HepG2 (cell line): ENCODE results near the gene ACAP1. TPM values are rescaled to one million over a fixed set of nuclear protein-coding genes. Genes with fewer than 3 reads are reported as not detected.

Source experiments
- BORCS8-MEF2B ChIP-seq: sonication (generic); formaldehyde crosslinking; IDR thresholded peaks from 2 replicates; pipeline ENCODE4 v1.8.0; 2022; ENCODE audit warnings: mild to moderate bottlenecking, missing genetic modification reagents
- BRF2 ChIP-seq: sonication (generic); formaldehyde crosslinking; IDR thresholded peaks from 2 replicates; pipeline ENCODE4 v1.8.1; 2022; ENCODE audit warnings: mild to moderate bottlenecking, missing genetic modification reagents
- CEBPZ ChIP-seq: IDR thresholded peaks from 2 replicates; pipeline ENCODE4 v1.6.1; 2012; ENCODE audit warnings: low read length, improper control_type of control experiment
- DRAP1 ChIP-seq: IDR thresholded peaks from 2 replicates; pipeline ENCODE4 v1.6.1; 2016; ENCODE audit warnings: missing genetic modification reagents, missing compliant biosample characterization
- ETV5 ChIP-seq: IDR thresholded peaks from 2 replicates; pipeline ENCODE4 v1.6.1; 2018; ENCODE audit warnings: missing biosample characterization, missing genetic modification reagents, inconsistent platforms, borderline replicate concordance
- JUNB ChIP-seq: sonication (generic); formaldehyde crosslinking; IDR thresholded peaks from 2 replicates; pipeline ENCODE4 v1.8.0; 2022; ENCODE audit warnings: missing genetic modification reagents, mild to moderate bottlenecking, borderline replicate concordance
- JUND ChIP-seq: sonication (generic); formaldehyde crosslinking; IDR thresholded peaks from 2 replicates; pipeline ENCODE4 v1.8.0; 2022; ENCODE audit warnings: mild to moderate bottlenecking, missing genetic modification reagents
- KLF13 ChIP-seq: sonication (generic); formaldehyde crosslinking; IDR thresholded peaks from 2 replicates; pipeline ENCODE4 v1.4.0; 2020; ENCODE audit warnings: mild to moderate bottlenecking, missing genetic modification reagents
- NFAT5 ChIP-seq: sonication (generic); formaldehyde crosslinking; IDR thresholded peaks from 2 replicates; pipeline ENCODE4 v1.4.0; 2020; ENCODE audit warnings: missing genetic modification reagents
- SMC3 ChIP-seq: IDR thresholded peaks from 2 replicates; pipeline ENCODE4 v1.6.1; 2011; ENCODE audit warnings: low read length, improper control_type of control experiment
- TCF12 ChIP-seq, 2 experiments: fragments of 450-650 bp in 1 of 2; sonication (generic) in 1 of 2; formaldehyde crosslinking in 1 of 2; IDR thresholded peaks; 2 replicates each; pipeline versions ENCODE4 v1.6.1 to v1.8.0; 2017 to 2022; ENCODE audit warnings: antibody characterized with exemption in 1 of 2, mild to moderate bottlenecking in 1 of 2, missing genetic modification reagents in 1 of 2, moderate library complexity in 1 of 2
- TCF7L2 ChIP-seq: IDR thresholded peaks from 2 replicates; pipeline ENCODE4 v1.6.1; 2011; ENCODE audit warnings: mild to moderate bottlenecking, low read depth, low read length, moderate library complexity
- ZFYVE20 ChIP-seq: sonication (generic); formaldehyde crosslinking; IDR thresholded peaks from 2 replicates; pipeline ENCODE4 v1.8.0; 2023; ENCODE audit warnings: low read depth, mild to moderate bottlenecking, moderate library complexity, missing genetic modification reagents, borderline replicate concordance
- ZNF34 ChIP-seq: sonication (generic); formaldehyde crosslinking; IDR thresholded peaks from 2 replicates; pipeline ENCODE4 v1.4.0; 2020; ENCODE audit warnings: mild to moderate bottlenecking, missing genetic modification reagents, borderline replicate concordance
- ZNF7 ChIP-seq: IDR thresholded peaks from 2 replicates; pipeline ENCODE4 v1.6.1; 2016; ENCODE audit warnings: missing biosample characterization, missing genetic modification reagents
- ZNF883 ChIP-seq: sonication (generic); formaldehyde crosslinking; IDR thresholded peaks from 2 replicates; pipeline ENCODE4 v1.5.1; 2020; ENCODE audit warnings: mild to moderate bottlenecking, missing genetic modification reagents; ENCODE audit errors: not compliant biosample characterization
- polyA plus RNA-seq, 8 experiments: library from polyadenylated mRNA; depleted of rRNA in 3 of 8; stranded (reverse) in 7 of 8; unstranded in 1 of 8; fragments of >200 nt; fragmentation: Illumina TruSeq in 4 of 8; extraction: Trizol in 4 of 8; gene quantifications; 2 replicates each; pipeline versions ENCODE4 v1.2.1 to v1.2.3, GENCODE V29; 2011 to 2016; ENCODE audit warnings: low read depth in 4 of 8, missing spikeins in 1 of 8, mixed read lengths in 1 of 8; ENCODE audit not compliant: insufficient read depth in 1 of 8
- total RNA-seq, 5 experiments: library from RNA; depleted of rRNA; stranded (reverse); fragments of >200 nt; fragmentation: Illumina TruSeq; extraction: Trizol; gene quantifications; 2 replicates each; pipeline ENCODE4 v1.2.3, GENCODE V29; 2016; ENCODE audit warnings: low read depth in 1 of 5
- TF ChIP-seq, protein P1 (sequence below): sonication (generic); formaldehyde crosslinking; IDR thresholded peaks from 2 replicates; pipeline ENCODE4 v1.9.0; 2021; ENCODE audit warnings: missing genetic modification reagents, mild to moderate bottlenecking, borderline replicate concordance

ACAP1 gene
- total and polyA plus RNA-seq, 2 of the 13 experiments (the other 11 are each of a cell fraction or from before 2014, with no cell fraction given), result 1.3 to 2.5 TPM

DNA sequence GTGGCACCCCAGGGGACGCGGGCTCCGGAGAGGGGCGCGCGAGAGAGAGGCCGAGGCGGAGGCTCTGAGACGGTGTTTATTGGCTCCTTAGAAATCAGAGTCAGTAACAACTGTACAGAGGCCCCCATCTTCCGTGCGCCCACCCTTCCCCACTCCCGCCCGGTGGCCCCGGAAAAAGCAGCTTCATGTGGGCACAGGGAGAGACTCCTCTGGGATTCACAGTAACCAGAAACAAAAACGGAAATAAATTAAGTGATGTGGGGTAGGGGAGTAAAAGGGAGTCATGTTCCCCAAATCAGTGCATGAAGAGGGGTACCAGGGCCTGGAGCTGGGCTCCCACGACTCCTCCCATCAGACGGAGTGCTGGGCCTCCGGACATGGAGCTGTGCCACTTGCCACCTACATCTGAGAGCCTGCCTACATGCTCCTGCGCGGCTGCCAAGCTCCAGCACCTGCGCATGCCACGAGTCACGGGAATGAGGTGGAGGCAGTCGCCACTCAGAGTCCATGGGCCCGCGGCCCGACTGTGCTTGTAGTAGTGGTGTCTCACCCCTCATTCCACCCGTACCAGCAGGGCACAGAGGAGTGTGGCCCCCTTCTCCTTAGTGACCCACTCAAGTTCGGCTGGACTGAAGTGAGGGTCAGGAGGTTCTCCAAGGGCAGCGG, 20.6 kb upstream of the ACAP1 start (continued):
- TF ChIP-seq CEBPZ (no peak), BORCS8-MEF2B (CRISPR knock-in tag) (0 out of 2 replicates have a peak, but pooled peaks have one; percentile 0), ZNF34 (no peak), ZNF7 (CRISPR knock-in tag) (no peak), TCF7L2 (no peak), ETV5 (CRISPR knock-in tag) (no peak), TCF12 (IDR thresholded peaks at IDR 0.05) (no peak), TCF12 (CRISPR knock-in tag; IDR thresholded peaks at IDR 0.05) (0 out of 2 replicates have a peak, but pooled peaks have one; percentile 3), DRAP1 (no peak; the same call in 1 of the 2 replicates), JUND (CRISPR knock-in tag) (no peak), JUNB (no peak), NFAT5 (CRISPR knock-in tag) (no peak), ZNF883 (CRISPR knock-in tag) (peak; percentile 8), KLF13 (CRISPR knock-in tag) (no peak), ZFYVE20 (CRISPR knock-in tag) (no peak), SMC3 (no peak), BRF2 (CRISPR knock-in tag) (no peak)
- TF ChIP-seq, protein P1, sequence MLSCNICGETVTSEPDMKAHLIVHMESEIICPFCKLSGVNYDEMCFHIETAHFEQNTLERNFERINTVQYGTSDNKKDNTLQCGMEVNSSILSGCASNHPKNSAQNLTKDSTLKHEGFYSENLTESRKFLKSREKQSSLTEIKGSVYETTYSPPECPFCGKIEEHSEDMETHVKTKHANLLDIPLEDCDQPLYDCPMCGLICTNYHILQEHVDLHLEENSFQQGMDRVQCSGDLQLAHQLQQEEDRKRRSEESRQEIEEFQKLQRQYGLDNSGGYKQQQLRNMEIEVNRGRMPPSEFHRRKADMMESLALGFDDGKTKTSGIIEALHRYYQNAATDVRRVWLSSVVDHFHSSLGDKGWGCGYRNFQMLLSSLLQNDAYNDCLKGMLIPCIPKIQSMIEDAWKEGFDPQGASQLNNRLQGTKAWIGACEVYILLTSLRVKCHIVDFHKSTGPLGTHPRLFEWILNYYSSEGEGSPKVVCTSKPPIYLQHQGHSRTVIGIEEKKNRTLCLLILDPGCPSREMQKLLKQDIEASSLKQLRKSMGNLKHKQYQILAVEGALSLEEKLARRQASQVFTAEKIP (CRISPR knock-in tag), result no peak
